Kidney epithelial cell (primary cell): ENCODE data around the gene MIGA1. TPM values are rescaled to one million over a fixed set of nuclear protein-coding genes. Genes with fewer than 3 reads are reported as not detected.
"Not testable (repeated sequence)": the region's sequence is repeated elsewhere in the genome, so short reads cannot be mapped to it uniquely, and the experiment has no call there.

ENCODE experiments used
- DNase-seq: peaks from one replicate; pipeline ENCODE4 v3.0.0-alpha.2; 2010; ENCODE audit warnings: low read depth
- H3K27me3 ChIP-seq: 2 replicates; pipeline ENCODE4 v1.6.0; 2011; ENCODE audit warnings: low read length; ENCODE audit not compliant: control insufficient read depth, insufficient read depth
- H3K36me3 ChIP-seq: 2 replicates; pipeline ENCODE4 v1.5.1; 2011; ENCODE audit warnings: low read length; ENCODE audit not compliant: control insufficient read depth, insufficient read depth
- H3K4me3 ChIP-seq: 2 replicates; pipeline ENCODE4 v1.5.1; 2011; ENCODE audit warnings: low read depth, mild to moderate bottlenecking, control low read depth, low read length
- CTCF ChIP-seq: IDR thresholded peaks from 2 replicates; pipeline ENCODE4 v1.5.1; 2011; ENCODE audit warnings: mild to moderate bottlenecking, moderate library complexity, low read length, control low read depth, inconsistent platforms; ENCODE audit not compliant: insufficient read depth, poor library complexity, severe bottlenecking
- total RNA-seq: library from RNA; depleted of rRNA; stranded (reverse); fragments of >200 nt; gene quantifications from 2 replicates; pipeline ENCODE4 v1.2.3, GENCODE V29; 2015

Gene MIGA1
- total RNA-seq, 1 donor from 2014 or later: 14.5 TPM

GRCh38 chr1:77817368-77818209 lies 38.1 kb downstream of the MIGA1 start:
- no peak overlapping the region for H3K4me3 ChIP-seq
- H3K27me3 ChIP-seq: no peaks in the 10 kb centered on the region
- H3K36me3 ChIP-seq: peaks cover 1% of the 10 kb centered on the region
- TF ChIP-seq CTCF: no peak
- DNase-seq: no peak

DNA sequence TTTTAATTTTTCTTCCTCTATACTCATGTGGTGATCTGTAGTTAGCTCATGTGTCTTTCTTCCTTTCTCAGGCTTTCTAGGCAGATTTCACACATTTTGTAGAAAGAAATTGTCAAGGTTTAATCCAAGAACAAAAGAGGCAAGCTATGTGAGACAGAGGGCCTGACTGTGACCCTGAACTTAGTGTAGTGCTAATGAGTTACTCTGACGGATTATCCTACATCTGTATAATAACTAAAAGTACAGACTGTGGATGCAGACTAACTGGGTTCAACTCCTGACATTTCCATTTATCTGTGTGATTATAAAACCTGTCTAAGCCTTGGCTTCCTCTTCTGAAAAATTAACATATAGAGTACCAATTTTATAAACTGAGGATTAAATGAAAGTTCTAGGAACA lies 40.7 kb downstream of the MIGA1 start:
- DNase-seq: no peak
- TF ChIP-seq CTCF: no peak
- H3K36me3 ChIP-seq: peaks cover 1% of the 10 kb centered on the region
- no peak overlapping the region for H3K4me3 ChIP-seq
- no peaks in the 10 kb centered on the region for H3K27me3 ChIP-seq

GRCh38 chr1:77824079-77824478 lies 44.6 kb downstream of the MIGA1 start:
- no peak for DNase-seq
- Histone ChIP-seq H3K27me3 (no peaks in the 10 kb centered on the region), H3K4me3 (no peak overlapping the region), H3K36me3 (no peaks in the 10 kb centered on the region)
- TF ChIP-seq CTCF: no peak

- H3K4me3 ChIP-seq: no peak overlapping the region
- H3K27me3 ChIP-seq: no peaks in the 10 kb centered on the region
- DNase-seq: no peak
- H3K36me3 ChIP-seq: no peaks in the 10 kb centered on the region
- TF ChIP-seq CTCF: no peak
Measured at GRCh38 chr1:77824694-77825093, 45.2 kb downstream of the MIGA1 start.

GRCh38 chr1:77825131-77825709 lies 45.8 kb downstream of the MIGA1 start:
- TF ChIP-seq CTCF: peak; percentile 33
- Histone ChIP-seq H3K27me3 (no peaks in the 10 kb centered on the region), H3K4me3 (no peak overlapping the region), H3K36me3 (no peaks in the 10 kb centered on the region)
- DNase-seq: peak; percentile 55

DNA sequence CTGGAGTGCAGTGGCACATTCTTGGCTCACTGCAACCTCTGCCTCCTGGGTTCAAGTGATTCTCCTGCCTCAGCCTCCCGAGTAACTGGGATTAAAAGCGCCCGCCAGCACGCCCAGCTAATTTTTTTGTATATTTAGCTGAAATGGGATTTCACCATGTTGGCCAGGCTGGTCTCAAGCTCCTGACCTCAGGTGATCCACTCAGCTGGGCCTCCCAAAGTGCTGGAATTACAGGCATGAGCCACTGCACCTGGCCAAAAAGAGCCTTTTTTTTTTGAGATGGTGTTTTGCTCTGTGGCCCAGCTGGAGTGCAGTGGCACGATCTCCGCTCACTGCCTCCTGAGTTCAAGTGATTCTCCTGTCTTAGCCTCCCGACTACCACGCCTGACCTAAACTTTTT lies 47.4 kb downstream of the MIGA1 start:
- not testable (repeated sequence) for H3K4me3 ChIP-seq, H3K36me3 ChIP-seq, H3K27me3 ChIP-seq, DNase-seq
